Hematopoietic multipotent progenitor cell (in vitro differentiated cells): Measurements from ENCODE around the gene IGHMBP2. TPM values are rescaled to one million over a fixed set of nuclear protein-coding genes. Genes with fewer than 3 reads are reported as not detected.
A peak's percentile ranks its signal among the peaks of the same experiment; 100 is the strongest.

Source experiments
- DNase-seq, 3 donors: peaks; one replicate each; pipeline ENCODE4 v3.0.0-alpha.2; 2011 to 2015; ENCODE audit warnings: low read depth in 2 of 3, low spot score in 2 of 3
- total RNA-seq: library from RNA; depleted of rRNA; stranded (reverse); fragments of >200 nt; gene quantifications from one replicate; pipeline ENCODE4 v1.2.3, GENCODE V29; 2012

Gene IGHMBP2
- total RNA-seq, 1 donor, result 12.4 TPM

DNA sequence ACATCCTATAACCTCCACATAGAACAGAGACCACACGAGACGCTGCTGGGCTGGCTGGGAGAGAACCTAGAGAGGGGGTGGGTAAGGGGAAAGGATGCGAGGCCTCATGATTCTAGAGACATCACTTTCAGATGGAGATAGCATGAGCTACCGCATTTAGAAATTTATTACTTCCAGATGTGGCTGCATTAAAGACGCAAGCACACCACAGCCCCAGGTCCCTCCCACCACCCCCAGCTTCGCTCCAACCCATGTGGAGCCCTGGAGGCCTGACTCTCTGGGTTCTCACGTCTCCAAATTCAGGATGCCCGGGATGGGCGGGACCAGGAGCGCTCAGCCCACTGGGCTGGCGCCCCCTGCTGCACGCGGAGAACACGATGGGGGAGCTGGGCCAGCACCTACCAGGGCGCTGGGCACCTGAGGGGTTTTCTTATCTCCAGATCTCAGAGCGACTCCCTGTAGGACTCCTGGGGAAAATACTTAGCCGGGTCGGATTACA, 13.7 kb upstream of the IGHMBP2 start:
- DNase-seq, result no peak

DNA sequence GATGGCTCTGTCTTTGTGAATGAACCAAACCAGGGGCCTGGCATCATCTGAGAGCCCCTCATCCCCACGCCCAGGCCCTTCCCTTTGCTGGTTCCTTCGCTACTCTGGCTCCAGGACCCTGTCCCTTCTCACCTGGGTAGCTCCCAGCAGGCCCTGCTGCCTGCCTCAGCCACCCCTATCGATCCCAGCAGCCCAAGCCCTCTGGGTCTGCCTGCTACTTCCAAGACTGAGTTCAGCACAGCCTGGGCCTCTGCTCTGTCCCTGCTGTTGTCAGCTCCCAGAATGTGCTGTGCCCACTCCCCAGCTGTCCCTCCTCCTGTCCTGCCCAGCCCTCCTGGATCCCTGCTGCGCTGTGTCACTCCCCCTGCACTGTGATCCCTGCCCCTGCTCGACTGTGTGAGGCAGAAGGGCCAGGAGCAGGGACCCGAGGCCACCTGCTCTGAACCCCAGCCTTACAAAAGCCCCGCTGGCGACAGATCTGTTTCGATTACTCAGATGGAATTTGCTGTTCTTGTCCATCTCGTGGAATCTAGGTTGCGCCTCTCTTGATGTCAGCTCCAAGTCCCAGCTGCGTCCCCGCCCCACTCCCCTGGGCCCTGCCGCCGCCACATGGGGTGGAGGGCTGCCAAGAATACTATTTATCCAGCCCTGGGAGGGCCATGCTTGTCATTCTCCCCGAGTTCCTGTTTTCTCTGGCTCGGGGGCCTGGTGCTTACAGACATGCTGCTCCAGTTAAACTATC, 13.0 kb upstream of the IGHMBP2 start:
- DNase-seq, result peak in 2 of 3 donors; percentile 60 to 83

DNA sequence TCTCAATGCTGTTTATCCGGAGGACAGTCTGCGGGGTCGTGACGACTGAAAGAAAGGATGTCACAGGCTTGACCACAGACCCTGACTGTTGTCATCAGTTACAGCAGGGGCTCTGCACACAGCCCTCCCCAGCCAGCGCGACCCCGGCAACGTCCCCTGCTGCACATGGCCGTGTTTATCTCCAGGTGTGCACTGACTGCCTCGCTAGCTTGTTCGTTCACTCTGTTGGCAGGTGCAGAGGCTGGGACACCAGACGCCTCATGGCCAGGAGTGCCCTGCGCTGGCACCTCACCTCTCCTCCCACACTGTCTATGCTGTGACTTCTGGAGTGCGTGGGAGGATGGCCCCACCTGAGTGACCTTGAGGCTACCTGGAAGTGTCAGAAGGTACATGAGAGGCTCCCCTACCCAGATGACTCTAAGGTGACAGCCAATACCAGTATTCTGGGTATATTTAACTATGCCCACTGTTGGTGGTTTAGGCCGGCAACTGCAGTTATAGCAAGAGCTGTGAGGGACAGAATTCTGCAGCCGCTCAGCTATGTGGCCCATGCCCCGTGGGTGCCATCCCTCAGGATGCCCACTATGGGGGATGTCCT, 12.2 kb upstream of the IGHMBP2 start:
- no peak for DNase-seq

DNA sequence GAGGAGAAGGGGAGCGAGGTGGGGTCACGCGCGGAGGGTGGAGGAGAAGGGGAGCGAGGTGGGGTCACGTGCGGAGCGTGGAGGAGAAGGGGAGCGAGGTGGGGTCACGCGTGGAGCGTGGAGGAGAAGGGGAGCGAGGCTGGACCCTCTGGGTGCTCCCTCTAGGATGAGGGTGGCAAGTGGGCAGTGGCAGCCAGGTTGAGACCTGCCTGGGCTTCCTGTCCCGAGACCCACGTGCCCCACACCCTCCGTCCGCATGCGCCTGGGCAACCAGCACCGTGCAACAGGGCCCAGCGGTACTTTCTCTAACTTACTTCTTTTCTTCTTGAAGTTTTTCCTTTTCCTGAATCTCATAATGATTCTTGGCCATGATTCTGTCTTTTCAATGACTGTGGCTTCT, 11.1 kb upstream of the IGHMBP2 start:
- DNase-seq, result no peak

DNA sequence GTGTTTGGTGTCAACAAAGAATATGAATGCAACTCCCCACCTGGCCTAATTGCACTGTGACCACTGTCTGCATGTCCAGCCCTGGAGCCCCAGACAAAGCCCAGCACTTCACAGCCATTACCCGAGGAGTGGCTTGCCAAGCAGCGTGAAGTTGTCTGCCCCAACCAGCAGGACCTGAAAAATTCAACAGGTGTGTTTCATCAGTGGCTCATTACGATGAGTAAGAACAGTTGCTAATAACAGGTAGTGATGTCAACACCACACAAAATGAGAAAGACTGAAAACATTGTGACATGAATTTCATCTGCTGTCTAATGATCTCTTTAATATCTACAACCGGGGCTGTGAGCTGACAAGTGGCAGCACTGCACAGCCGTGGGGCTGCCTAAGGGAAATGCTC, 10.4 kb upstream of the IGHMBP2 start:
- no peak for DNase-seq

DNA sequence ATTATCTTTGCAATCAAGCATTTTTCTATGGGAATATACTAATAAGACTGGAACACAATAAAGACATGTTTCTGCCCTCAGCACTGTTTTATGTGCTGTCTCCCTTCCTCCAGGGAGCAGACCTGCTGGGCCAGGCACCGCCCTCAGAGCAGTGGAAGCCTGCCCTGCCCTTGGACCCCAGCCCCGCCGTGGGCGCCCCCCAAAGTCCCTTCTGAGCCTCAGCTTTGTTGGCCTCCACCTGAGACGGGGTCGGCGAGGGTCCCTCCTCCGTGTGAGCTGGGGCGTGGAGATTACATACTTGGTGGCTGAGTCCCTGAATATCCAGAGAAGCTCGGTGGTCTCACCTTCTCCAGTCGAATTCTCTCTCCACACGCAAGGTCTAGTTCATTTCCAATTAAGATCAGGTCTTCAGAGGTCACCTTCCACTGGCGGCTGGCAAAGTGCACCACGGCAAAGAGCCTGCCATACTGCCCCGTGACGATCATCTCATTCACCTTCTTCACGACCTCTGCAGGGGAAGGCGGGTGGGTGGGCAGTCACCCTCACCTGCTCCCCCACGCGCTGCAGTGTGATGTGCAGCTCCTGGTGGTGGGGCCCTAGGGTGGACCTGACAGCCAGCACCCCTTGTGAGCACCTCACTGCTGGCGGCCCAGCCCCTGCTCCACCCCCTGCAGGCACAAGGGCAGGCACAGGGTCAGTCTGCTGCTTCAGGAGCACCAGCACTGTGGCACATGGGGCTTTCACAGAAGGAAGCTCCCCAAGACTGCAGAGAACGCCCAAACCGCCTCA, 7.3 kb upstream of the IGHMBP2 start:
- no peak for DNase-seq

DNA sequence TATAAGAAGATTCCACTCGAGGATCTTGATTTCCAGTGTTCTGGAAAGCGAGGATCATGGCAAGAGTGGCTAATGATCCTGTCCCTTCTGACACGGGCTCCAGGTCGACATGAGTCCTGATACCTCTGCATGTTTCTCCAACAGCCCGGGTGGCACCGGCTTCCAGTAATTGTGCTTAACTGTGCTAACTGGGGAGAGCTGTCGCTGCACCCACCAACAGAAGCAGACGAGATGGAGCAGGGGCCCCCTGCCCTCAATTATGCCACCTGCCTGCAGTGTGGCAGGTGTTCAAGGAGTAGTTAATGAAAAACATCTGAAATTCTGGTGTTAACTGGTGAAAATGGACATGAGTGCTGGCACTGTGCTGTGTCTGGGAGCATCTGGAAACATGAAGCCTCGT, 6.2 kb upstream of the IGHMBP2 start:
- no peak for DNase-seq

DNA sequence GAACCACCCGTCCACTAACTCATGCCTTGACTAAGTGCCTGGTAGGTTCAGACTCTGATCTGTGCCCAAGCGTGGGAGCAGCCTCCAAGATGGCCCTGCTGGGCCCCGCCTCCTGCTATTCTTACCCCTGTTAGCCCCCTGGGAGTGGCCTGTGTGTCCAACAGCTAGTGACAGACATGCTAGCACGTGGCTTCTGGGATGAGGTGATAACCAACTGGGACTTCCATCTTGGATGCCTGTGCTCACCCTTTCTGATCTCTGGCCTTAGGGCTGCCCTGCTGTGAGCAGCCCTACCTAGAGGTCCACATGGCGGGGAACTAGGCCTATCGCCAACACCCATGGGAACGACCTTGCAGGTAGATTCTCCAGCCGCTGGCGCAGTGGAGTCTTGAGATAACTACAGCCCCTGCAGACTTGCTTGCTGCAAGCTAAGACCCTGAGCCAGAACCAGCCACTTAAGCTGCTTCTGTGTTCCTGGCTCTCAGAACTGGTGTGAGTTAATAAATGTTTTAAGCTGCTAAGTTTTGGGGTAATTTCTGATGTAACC, 2.8 kb upstream of the IGHMBP2 start:
- no peak for DNase-seq

DNA sequence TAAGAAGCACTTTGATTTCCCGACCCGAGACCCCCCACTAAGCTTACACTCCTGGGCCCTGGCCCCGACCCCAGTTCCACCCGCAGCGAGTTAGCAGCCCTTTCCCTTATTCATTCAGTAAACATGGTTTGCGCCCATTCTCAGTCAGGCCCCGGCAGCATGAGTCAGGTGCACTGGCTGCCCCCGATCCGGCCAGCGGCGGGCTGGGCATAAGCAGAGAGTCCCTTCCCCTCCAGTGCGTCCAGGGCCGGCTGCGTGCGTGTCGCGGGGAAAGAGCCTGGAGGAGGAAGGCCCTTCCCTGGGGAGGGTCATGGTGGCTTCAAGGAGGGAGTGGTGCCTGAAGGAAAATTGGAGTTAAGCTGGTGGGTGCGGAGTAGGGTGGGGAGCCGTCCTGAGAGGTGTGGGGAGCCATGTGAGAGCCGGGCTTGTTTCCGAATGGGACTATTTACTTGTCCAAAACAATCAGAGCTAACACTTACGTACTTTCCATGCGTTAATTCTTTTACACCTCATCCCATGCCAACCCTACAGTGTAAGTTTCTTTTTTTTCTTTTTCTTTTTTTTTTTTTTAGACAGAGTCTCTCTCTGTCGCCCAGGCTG, 657 bp downstream of the IGHMBP2 start:
- DNase-seq, result peak in 2 of 3 donors; percentile 12 to 17

DNA sequence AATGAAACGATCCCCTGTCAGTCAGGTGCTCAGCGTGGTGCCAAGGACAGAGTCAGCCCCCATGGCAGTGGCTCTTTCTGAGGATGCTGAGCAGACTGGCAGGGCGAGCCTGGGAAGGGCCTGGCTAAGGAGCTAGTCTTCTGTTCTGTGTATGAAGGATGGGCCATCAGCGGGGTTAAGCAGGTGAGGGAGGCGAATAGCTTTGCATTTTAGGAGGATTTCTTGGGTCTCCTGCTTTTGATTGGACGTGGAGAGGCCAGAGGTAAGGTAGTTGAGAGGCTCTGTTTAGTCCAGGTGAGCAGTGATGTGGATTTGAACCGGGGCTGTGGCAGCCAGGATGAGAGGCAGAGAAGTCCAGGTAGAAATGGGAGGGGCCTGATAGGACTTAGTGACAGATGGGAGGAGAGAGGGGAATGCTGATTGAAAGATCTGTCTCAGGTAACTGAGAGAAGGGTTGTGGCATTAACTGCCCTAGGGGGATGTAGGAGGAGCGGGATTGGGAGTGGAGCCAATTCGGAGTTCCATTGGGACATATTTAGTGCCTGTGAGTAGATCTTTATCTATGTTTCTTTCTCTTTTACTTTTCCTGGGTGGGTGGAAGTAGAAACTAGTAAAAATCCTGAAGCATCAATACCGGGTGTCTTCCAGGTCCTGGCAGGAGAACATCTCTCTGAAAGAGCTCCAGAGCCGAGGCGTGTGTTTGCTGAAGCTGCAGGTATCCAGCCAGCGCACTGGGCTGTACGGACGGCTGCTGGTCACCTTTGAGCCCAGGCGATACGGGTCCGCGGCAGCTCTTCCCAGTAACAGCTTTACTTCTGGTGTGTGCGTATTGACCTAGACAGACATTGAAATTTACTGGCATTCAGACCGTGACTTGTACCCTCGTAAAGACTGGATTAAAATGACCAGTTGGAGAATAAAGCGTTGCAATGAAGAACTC, 2.0 kb downstream of the IGHMBP2 start:
- DNase-seq, result no peak

DNA sequence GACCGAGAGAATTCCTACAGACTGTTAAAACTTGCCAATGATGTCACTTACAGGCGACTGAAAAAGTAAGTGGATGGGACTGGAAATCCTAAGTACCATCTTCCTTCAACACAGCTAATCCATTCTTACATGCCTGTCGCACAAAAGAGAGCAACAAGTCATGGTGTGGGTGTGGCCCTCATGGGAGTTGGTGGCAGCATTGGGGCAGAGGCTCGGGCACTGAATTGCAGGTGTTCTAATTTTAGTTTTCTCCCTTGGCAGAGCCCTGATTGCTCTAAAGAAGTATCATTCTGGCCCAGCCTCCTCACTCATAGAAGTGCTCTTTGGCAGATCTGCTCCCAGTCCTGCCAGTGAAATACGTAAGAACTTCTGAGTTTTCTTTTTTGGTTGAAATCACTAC, 4.6 kb downstream of the IGHMBP2 start:
- no peak for DNase-seq

DNA sequence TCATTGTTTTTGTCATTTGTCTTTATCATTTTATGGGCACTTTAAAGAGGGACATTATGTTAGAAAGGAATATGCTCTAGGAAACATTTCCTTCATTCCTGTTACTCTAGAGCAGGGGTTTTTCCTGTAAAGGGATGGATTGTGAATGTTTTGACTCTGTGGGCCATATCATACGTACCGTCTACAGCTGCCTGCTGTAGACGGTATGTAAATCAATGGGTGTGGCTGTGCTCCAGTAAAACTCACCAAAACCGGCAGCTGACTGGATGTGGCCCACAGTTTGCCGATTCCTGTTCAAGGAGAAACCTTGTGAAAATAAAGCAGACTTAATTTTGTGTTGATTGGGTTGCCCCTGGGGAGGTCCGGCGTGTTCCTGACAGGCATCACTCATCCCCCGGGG, 7.3 kb downstream of the IGHMBP2 start:
- no peak for DNase-seq

DNA sequence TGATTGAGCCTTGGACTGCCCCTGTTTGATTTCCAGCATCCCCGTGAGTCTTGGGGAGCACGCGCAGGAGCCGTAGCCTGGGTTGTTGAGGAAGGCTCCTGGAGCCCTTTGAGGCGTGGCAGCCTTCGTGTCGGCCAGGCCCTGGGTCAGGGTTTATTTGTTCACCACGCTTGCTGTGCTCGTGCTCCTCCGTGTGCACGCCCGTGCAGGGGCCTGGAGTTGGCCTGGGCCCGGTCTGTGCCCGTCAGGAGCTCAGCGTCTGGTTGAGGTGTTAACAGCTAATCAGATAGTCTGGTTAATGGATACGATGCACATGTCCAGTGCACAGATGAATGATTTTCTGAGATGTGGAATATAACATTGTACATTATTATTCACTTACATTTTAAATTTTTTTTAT, 8.0 kb downstream of the IGHMBP2 start:
- no peak for DNase-seq

DNA sequence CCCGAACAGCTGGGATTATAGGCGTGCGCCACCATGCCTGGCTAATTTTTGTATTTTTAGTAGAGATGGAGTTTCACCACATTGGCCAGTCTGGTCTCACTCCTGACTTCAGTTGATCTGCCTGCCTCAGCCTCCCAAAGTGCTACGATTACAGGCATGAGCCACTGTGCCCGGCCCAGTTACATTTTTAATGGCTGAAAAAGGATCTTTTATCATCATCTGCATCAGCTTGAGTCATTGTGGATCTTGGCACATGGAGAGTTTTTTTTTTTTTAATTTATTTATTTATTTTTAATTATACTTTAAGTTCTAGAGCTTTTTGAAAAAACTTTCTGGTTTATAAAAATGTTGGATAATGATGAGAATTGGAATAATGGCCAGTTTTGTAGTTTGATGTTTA, 8.6 kb downstream of the IGHMBP2 start:
- no peak for DNase-seq

DNA sequence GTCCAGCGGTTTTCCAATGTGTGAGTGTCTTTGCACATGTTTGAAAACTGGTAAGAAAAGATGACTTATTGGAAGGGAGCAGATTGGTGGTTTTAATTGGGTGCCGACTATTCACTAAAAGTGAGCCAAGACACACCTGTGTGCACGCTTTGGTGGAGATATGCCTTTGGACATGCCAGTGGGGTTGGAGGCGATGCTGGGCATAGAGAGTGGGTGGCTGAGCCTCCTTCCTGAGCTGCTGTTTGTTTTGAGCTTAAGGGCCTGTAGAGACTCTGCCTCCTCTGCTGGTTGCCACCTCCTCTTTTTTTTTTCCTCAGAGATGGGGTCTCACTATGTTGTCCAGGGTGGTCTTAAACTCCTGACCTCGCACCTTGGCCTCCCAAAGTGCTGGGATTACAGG, 9.5 kb downstream of the IGHMBP2 start:
- no peak for DNase-seq

DNA sequence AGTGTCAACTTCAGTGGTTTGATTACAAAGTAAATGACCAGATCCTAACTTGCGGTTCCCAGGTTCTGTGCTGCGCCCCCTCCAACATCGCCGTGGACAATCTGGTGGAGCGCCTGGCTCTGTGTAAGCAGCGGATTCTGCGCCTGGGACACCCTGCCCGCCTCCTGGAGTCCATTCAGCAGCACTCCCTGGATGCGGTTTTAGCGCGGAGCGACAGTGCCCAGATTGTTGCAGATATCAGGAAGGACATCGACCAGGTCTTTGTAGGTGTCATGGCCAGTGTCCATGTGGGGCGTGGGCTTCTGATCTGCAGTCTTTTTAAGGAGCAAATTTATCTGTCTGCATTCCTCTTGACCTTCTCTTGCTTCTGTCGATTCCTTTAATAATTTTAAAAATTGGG, 11.1 kb downstream of the IGHMBP2 start:
- DNase-seq, result no peak

DNA sequence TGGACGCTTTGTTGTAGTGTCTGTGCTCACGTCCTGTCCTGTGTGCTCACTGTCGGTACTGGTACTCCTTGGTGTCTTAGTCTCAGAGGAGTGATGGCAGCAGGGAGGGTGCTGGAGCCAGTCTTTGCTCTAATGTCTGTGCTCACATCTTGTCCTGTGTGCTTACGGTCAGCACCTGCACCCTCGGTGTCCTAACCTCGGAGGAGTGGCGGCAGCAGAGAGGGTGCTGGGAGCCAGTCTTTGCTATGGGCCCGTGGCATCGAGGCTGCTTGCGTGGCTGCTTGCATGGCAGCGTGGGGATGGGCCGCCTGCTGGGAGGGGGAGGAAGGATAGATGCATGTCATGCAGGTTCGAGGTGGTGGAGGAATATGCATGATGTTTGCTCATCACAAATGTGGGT, 12.7 kb downstream of the IGHMBP2 start:
- no peak for DNase-seq

DNA sequence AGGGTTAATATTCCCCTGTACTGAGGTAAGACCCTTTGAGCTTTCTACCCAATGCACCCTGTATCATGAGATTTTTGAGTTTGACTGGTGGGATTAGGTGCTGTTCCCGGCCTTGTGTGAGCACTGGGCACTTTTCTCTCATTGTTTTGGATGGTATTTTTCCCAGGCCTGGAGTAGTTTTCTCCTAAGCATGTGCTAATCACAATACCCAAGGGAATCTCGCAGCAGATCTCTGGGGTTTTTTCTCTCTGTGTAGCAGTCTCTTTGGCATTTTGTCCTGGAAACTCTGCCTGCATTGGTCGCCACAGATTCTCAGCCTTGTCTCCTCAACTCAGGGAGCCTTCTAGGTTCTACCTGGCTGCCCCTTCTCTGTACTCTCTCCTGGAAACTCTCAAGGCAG, 19.9 kb downstream of the IGHMBP2 start:
- no peak for DNase-seq

DNA sequence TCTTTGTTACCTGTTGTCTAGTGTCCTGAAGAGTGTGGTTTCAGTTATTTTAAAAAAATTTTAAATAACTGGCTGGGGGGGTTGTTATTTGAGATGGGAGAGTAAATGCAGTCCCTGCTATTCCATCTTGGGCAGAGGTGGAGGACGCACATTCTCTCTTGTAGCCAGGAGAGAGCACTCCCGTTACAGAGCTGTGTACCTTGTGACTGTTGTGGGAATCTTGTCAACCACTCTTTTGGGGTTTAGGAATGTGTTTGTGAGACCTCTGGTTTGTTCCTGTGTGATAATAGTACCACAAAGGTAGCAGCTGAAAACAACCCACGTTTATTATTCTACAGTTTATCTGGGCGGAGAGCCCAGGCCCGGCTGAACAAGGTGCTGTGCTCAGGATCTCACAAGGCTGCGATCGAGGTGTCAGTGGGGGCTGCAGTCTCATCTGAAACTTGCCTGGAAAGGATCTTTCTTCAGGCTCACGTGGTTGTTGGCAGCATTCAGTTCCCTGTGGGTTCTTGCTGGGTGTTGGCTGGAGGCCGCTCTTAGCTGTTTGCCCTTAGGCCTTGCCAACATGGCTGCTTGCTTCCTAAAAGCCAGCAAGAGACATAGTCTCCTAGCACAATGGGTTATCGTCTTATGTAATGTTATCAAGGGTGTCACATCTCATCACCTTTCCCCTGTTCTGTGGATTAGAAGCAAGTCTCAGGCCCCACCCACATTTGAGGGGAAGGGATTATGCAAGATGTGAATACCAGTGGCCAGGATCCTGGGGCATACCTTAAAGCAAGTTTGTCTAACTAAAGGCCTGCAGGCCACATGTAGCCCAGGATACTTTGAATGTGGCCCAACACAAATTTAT, 20.6 kb downstream of the IGHMBP2 start:
- DNase-seq, result no peak
